ENCODE results near the gene RNF5. TPM values are rescaled to one million over a fixed set of nuclear protein-coding genes. Genes with fewer than 3 reads are reported as not detected.

The RNF5 gene
- total and polyA plus RNA-seq, 9 of the 15 experiments (the other 6 are each of a cell fraction or from before 2014, with no cell fraction given): 62.2 to 245 (median 129) TPM

DNA sequence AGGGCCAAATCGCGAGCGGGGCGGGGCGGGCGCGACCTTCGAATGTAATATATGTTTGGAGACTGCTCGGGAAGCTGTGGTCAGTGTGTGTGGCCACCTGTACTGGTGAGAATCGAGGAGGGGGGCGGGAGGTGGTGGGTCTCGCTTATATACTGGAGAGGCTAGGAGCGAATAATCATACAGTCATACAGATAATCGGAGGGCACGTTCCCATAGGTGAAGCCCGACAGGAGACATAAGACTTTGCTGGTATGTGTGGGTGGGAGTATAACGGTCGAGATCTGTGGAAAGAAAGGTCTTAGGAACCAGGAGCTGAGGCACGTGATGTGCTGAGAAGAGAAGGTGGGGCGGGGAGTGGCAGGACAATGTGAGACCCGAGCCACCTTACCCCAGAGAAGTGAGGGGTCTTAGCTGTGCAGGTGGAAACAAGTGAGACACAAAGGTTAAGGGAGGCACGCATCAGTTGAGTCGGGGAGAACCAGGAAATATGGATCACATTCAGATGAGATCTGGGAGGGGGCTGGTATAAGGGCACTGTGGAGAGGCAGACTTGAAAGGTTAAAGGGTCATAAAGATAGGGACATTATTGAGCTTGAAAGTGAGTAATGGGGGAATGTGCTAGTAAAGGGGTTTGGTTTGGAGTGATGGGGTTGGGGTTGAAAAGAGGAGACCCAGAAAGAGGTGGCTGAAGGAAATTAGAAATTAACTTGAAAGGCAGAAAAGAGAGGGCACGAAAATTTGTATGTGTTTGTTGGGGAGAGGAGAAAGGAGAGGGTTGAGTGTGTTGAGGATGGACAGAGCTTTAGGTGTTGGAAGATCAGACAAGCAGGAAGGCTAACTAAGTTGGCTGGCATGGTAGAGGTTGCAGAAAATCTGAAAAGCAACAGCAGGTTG is 589 bp downstream of the RNF5 start (continued):
- TF ChIP-seq, protein P1, sequence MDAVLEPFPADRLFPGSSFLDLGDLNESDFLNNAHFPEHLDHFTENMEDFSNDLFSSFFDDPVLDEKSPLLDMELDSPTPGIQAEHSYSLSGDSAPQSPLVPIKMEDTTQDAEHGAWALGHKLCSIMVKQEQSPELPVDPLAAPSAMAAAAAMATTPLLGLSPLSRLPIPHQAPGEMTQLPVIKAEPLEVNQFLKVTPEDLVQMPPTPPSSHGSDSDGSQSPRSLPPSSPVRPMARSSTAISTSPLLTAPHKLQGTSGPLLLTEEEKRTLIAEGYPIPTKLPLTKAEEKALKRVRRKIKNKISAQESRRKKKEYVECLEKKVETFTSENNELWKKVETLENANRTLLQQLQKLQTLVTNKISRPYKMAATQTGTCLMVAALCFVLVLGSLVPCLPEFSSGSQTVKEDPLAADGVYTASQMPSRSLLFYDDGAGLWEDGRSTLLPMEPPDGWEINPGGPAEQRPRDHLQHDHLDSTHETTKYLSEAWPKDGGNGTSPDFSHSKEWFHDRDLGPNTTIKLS (IDR thresholded peaks at IDR 0.05; ENCODE audit: borderline replicate concordance, low read depth): no peak
- 0 out of 2 replicates have a peak, but pooled peaks have one; percentile 2 for TF ChIP-seq NFIC (IDR thresholded peaks at IDR 0.05)
- TF ChIP-seq MAFF (IDR thresholded peaks at IDR 0.05; ENCODE audit: low read length): no peak
- no peak for TF ChIP-seq TARDBP (IDR thresholded peaks at IDR 0.05)
- TF ChIP-seq CBFB (CRISPR knock-in tag; IDR thresholded peaks at IDR 0.05): no peak
- TF ChIP-seq SMARCC2 (IDR thresholded peaks at IDR 0.05; ENCODE audit: low read depth): 0 out of 2 replicates have a peak, but pooled peaks have one; percentile 10
- 0 out of 2 replicates have a peak, but pooled peaks have one; percentile 5 for TF ChIP-seq RFX7 (CRISPR knock-in tag; IDR thresholded peaks at IDR 0.05)
- TF ChIP-seq MYNN (IDR thresholded peaks at IDR 0.05): no peak
- TF ChIP-seq MYNN (CRISPR knock-in tag; IDR thresholded peaks at IDR 0.05): no peak
- no peak for TF ChIP-seq PURB (CRISPR knock-in tag; IDR thresholded peaks at IDR 0.05; ENCODE audit: low read depth)
- TF ChIP-seq CHD2 (IDR thresholded peaks at IDR 0.05; ENCODE audit: low read depth, low read length): no peak
- TF ChIP-seq PRPF4 (IDR thresholded peaks at IDR 0.05; ENCODE audit: insufficient read depth, low read depth, low read length, poor library complexity, severe bottlenecking): no peak
- TF ChIP-seq SIN3A (IDR thresholded peaks at IDR 0.05; ENCODE audit: borderline replicate concordance in 2 of 2, control insufficient read depth in 1 of 2, low read depth in 2 of 2, low read length in 2 of 2): no peak; a peak in 1 of 4 replicates
- TF ChIP-seq CEBPB (tag; IDR thresholded peaks at IDR 0.05): no peak
- TF ChIP-seq, protein P2, sequence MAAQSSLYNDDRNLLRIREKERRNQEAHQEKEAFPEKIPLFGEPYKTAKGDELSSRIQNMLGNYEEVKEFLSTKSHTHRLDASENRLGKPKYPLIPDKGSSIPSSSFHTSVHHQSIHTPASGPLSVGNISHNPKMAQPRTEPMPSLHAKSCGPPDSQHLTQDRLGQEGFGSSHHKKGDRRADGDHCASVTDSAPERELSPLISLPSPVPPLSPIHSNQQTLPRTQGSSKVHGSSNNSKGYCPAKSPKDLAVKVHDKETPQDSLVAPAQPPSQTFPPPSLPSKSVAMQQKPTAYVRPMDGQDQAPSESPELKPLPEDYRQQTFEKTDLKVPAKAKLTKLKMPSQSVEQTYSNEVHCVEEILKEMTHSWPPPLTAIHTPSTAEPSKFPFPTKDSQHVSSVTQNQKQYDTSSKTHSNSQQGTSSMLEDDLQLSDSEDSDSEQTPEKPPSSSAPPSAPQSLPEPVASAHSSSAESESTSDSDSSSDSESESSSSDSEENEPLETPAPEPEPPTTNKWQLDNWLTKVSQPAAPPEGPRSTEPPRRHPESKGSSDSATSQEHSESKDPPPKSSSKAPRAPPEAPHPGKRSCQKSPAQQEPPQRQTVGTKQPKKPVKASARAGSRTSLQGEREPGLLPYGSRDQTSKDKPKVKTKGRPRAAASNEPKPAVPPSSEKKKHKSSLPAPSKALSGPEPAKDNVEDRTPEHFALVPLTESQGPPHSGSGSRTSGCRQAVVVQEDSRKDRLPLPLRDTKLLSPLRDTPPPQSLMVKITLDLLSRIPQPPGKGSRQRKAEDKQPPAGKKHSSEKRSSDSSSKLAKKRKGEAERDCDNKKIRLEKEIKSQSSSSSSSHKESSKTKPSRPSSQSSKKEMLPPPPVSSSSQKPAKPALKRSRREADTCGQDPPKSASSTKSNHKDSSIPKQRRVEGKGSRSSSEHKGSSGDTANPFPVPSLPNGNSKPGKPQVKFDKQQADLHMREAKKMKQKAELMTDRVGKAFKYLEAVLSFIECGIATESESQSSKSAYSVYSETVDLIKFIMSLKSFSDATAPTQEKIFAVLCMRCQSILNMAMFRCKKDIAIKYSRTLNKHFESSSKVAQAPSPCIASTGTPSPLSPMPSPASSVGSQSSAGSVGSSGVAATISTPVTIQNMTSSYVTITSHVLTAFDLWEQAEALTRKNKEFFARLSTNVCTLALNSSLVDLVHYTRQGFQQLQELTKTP (IDR thresholded peaks at IDR 0.05; ENCODE audit: low read depth in 1 of 2, partially characterized antibody in 2 of 2): peak in 1 of 2 experiments; percentile 17

Measured in K562 (cell line).